A549 treated with dexamethasone at 1 μM for 4 hours (cell line): ENCODE measurements around the gene SMAP1. TPM values are rescaled to one million over a fixed set of nuclear protein-coding genes. Genes with fewer than 3 reads are reported as not detected.

ENCODE experiments used
- total RNA-seq: library from RNA; stranded (reverse); fragments of 200-300 nt; extraction: Qiagen RNA extraction; gene quantifications from 5 replicates; pipeline ENCODE4 v1.2.3, GENCODE V29; 2022

SMAP1 gene
- 16.9 to 20.8 TPM (median 19.4 TPM) in 5 replicates for total RNA-seq

DNA sequence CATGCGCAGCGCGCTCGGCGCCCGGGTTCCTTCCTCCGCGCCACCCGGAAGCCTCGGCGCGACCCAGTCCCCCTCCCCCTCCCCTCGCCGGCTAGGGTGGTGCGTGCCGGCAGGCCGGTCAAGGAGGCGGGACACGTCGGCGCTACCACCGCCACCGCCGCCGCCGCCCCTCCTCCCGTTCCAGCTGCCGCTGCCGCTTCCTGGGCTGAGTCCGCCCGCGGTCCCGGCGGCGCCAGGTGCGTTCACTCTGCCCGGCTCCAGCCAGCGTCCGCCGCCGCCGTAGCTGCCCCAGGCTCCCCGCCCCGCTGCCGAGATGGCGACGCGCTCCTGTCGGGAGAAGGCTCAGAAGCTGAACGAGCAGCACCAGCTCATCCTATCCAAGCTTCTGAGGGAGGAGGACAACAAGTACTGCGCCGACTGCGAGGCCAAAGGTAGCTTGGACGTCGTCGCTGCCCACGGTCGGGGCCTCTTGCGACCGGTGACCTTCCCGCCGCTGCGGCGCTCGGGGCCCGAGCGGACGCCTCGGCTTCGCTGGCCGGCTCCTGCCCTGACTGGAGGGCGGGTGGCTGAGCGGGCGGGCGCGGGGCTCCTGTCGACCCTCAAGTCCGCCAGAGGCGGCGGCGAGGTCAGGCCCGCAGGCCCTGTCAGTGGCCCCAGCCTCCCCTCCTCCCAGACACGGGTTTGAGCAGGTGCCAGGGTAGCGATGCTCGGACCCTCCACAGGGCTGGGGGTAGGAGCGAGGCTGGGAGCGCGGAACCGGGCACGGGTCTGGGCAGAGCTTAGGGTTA is at the start of gene SMAP1:
Gene SMAP1 (plus strand): TSS at position 173 of the 788 bp plus-strand sequence. CDS start 141 bp downstream, at position 314.

Other genes with a start within 250 kb of the SMAP1 start
- gene SDHAF4, start 101.0 kb upstream of the SMAP1 start, total RNA-seq = 2.7 to 5.0 TPM (median 4.1 TPM) in 5 replicates